ENCODE data around the gene TAGLN.

Gene TAGLN

DNA sequence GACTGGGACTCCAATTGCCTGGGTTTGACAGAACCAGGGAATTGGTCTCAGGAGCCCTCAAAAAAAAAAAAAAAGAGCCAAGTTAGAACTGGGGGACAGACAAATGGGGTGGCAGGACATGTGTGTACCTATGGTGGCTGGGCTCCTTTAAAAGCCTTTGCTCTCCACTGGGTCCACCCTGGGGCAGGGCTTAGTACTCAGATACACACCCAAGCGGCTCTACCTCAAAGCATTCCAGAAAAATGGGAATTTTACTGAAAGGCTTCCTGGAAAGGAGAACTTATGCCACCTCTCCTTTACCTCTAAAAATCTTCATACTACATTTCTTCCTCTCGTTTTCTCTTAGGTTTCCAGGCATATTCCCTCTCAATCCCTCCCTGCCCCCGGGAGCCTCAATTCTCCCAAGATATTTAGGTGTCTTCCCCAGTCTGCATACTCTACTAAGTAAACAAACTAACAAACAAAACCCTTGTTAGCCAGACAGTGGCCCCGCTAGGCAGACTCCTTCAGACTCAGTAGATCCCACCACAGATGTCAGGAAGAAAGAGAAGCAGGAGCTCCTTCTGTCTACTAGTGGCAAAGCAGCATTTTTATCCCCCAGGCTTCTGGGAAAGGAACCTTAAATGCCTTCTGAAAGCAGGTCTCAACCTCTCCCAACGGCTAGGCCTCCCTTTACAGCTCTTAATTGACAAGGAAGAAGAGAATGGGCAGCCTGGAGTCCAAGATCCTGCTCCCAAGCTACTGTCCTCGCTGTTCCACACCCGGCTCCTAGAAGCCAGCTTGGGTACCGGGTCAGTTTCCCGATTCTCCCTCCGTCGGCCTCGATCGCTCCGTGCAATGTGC lies 32.0 kb downstream of the TAGLN start:
- DNase-seq (ENCODE audit: low read depth) = no peak

DNA sequence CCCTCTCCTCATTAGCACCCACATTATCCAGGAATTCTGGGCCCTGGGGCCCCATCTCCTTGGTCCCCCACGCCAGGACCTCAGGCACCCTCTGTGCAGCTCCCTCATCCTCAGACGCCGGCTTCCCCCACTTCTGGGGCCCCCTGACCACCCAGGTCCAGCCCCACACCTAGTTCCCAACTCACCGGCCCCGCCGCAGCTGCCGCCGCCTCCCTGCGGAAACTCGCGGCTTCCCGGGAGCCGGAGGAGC lies 32.6 kb downstream of the TAGLN start, which contains the start of gene PCSK7:
TSS of gene PCSK7 (minus strand) at position 232 of the 250 bp plus-strand sequence. CDS start 2,229 bp downstream, outside the sequence.
- no peak for DNase-seq (ENCODE audit: low read depth)

DNA sequence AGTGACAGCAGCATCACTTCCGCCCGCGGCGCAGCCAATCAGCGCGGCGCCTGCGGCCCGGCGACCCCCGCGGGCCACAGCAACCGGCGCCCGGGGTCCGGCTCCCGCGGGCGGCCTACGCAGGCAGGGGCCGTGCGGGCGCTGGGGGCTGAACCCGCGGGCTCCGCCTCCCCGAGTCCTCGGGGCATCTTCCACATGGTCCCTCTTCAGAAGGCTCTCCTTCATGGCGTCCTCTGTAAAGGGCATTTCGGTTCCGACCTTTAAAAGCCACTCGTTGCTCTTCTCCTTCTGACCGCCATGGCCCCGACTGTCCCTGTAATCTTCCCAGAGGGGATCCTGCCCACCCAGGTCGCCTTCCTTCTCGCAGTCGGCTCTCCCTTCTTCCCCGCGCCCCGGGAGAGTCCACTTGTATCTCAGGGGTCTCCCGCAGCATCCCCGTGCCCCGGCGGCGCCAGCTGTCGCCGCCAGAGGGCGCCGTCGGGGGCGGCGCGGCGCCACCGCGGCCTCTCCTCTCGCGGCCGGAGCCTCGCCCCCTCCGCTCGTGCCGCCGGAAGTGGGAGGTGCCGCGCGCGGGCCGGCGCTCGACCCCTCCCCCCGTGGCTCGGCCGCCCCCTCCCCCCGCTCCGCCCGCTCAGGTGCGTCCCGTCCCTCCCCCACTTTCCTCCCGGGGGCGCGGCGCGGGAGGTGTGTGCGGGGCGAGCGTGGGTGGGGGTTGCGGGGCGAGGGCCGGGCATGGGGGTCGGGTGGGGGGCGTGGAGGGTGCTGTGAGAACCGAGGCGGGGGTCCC lies 33.1 kb downstream of the TAGLN start, which contains the start of gene RNF214:
TSS of gene RNF214 (plus strand) at position 580 of the 787 bp plus-strand sequence. CDS start 1,602 bp downstream, outside the sequence.
- peak; percentile 51 for DNase-seq (ENCODE audit: low read depth)

DNA sequence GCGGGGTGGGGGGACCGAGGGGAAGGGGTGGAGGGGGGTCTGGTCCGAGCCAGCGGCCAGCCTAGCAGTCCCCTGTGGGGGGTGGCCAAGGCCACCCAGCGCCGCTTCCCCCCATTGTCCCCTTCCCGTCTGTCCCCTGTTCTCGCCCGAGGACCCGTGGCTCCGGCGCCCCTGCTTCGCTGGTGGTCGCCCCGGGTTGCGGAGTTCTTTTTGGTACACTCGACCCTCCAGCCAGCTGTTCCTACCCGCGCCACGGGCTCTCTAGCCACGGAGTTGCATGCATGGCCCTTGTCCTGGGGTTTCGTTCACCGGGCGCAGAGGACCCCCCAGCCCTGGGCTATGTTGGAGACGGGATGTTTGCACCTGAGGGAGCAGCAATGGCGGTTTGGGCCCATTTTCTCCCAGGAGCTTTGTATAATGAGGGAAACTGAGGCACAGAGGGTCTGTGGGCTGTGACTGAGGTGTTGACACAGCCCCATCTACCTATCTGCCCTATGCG lies 33.8 kb downstream of the TAGLN start:
- no peak for DNase-seq (ENCODE audit: low read depth)

DNA sequence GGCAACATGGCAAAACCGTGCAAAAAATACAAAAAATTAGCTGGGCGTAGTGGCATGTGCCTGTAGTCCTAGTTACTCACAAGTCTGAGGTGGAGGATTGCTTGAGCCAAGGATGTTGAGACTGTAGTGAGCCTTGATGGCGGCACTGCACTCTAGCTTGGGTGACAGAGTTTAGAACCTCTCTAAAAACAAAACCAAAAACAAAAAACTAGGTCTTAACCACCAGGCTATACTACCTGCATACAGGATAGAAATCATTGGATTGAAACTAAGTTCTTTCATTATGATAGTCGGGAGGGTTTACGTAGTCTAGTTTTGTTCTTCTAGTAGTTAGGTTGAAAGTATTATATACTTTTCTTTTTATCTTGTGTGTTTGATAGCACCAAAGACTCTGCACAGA lies 39.1 kb downstream of the TAGLN start:
- DNase-seq (ENCODE audit: low read depth) = no peak

DNA sequence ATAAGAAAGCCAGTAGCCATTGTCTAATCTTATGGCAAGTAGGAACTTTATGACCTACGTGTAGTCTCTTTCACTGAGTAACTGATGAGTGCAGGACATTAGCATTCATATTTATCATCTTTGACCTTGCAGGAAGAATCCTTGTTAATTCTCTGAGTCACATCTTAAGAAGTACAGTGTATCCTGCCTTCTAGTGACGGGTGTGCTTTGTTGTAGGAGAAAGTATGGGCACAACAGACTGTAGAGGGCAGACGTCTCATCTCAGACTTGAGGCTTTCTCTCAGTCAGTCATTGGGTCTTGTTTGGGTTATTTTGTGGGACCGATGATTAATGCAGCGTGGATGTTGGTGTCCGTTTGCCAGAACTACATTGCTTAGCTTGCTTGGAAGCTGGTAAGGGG lies 40.1 kb downstream of the TAGLN start:
- no peak for DNase-seq (ENCODE audit: low read depth)

DNA sequence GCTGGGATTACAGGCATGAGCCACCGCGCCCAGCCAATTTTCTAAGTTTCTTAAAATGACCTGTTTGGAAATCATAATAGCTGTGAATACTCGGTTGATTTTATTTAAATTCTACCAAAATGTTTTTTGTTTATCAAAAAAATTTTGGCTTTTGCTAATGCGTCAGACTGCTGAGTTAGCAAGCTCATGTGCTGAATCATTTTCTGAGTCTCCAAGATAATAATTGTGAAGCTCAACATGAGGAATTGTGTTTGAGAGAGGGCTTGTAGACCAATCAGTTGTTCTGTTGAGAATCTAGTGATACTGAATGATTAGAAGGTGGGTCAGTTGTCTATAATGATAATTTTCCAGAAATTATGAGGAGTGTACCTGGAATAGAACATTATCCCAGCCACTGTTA lies 49.2 kb downstream of the TAGLN start:
- DNase-seq (ENCODE audit: low read depth) = no peak

DNA sequence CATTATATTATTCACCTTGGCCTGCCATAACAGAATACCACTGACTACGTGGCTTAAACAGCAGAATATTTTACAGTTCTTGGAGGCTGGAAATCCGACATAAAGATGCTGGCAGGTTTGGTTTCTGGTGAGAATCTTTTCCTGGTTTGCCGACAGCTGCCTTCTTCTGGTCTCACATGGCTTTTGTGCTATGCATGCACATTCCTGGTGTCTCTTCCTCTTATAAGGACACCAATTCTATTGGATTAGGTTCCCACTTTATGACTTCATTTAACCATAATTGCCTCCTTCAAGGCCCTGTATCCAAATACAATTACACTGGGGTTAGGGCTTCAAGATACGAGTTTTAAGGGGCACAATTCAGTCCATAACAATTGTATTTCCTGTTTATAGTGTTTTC lies 50.4 kb downstream of the TAGLN start:
- DNase-seq (ENCODE audit: low read depth) = no peak

DNA sequence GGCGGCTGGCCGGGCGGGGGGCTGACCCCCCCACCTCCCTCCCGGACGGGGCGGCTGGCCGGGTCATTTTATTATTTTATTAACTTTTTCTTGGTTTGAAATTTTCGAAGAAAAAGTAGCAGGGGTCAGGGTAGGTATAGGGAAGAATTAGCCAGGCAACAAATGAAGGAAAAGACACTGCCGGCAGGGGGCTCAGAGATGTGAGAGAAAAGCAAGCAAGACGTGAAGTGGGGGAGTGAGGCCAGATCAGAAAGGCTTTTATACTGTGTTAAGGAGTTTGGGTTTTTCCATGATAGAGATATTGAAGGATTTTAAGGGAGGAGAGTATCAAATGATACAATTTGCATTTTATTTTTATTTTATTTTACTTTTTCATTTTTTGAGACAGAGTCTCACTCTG lies 52.3 kb downstream of the TAGLN start:
- no peak for DNase-seq (ENCODE audit: low read depth)

DNA sequence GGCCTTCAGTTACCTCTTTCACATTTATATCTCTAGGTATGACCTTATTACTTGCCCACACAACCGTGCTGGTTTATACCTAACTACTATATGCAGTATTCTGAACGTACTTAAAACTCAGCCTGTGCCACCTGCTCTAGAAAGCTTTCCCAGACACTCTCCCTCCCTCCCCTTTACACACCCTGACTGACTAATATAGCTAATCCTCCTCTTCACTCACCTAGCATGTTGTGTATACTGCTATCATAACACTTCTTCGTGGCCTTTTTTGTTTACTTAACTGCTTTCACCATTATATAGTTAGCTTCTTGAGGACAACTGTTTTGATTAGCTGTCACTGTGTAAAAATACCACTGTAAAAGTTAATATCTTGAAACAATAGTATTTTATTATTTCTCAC lies 56.8 kb downstream of the TAGLN start:
- no peak for DNase-seq (ENCODE audit: low read depth)

DNA sequence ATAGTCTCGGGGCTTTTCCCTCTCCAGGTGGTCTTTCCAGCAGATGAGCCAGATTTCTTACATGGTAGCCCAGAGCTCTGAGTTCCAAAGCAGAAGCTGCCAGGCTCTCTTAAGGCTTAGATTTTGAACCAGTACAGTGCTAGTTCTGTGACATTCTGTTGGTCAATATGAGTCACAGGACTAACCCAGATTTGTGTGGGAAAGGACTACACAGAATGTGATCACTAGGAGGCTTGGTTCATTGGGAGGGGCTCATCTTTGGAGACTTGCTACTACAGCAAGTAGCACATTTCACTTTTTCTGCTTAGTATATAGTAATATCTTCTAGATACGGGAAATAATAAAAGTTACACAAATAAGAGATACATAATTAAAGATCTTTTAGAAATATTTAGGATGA lies 57.4 kb downstream of the TAGLN start:
- no peak for DNase-seq (ENCODE audit: low read depth)
